LoVo (cell line): ENCODE results near the gene TEAD3.
"Not testable (repeated sequence)": the region's sequence is repeated elsewhere in the genome, so short reads cannot be mapped to it uniquely, and the experiment has no call there.

Experiments used
- DNase-seq: peaks from one replicate; pipeline ENCODE4 v3.0.0-alpha.2; 2016; ENCODE audit warnings: low spot score

TEAD3 gene

DNA sequence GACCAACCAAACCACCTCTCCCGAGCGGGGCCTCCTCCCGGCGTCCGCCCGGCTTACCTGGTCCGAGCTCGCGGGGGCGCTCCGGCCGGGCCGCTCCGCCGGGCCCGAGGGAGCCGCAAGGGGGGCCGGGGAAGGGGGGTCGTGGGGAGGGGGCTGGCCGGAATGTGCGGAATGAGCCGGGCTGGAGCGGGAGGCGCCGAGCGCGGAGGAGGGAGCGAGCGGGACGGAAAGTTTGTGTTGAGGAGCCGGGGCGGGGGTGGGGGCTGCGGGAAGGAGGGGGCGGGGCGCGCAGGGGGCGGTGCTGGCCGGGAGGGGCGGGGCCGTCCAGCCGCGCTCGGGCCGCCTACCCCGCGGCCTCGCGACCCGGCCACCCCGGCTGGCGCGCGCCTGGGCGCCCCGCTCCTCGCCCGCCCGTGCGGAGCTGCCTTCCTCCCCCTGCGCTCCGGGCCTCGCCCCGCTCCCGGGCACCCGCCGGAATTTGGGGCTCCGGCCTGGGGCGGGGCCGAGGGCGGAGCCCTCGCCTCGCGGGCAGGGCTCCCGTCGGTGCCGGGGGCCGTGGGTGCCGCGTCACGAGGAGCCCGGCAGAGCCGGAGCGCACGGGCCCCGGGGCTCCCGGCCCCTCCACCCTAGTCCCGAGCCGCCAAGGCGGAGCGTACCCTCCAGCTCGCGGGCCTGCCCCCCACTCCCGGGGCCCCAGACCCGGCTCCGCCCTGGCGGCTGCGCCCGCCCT lies at the start of gene TEAD3:
TSS of gene TEAD3 (minus strand) at position 239 of the 730 bp plus-strand sequence.
- DNase-seq = peak; percentile 72

DNA sequence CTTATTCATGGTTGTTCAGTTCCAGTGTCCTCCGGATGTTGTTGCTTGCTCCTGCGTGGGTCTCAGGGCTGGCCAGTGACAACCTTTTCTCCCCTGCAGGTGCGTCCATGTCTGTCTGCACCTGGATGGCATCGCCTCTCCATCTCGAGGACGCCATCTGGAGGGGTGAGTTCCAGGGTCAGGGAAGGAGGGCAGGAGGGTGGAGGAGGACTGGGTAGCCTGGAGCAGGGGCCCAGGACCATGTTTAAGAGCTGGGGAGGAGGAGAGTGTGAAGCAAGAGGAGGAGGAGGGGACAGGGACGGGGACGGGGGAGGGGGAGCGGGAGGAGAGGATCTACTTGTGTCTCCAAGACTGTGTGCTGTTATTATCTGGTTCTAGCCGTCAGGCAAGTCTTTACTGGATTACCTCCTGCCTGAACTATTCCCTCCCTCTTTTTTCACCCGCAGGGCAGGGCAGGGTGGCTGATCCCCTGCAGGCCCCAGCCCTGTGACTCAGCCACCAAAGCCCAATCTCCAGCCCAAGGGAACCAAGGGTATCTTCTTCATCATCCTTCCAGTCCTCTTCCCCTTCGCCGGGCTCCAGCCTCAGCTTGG lies 48.0 kb upstream of the TEAD3 start:
- no peak for DNase-seq

DNA sequence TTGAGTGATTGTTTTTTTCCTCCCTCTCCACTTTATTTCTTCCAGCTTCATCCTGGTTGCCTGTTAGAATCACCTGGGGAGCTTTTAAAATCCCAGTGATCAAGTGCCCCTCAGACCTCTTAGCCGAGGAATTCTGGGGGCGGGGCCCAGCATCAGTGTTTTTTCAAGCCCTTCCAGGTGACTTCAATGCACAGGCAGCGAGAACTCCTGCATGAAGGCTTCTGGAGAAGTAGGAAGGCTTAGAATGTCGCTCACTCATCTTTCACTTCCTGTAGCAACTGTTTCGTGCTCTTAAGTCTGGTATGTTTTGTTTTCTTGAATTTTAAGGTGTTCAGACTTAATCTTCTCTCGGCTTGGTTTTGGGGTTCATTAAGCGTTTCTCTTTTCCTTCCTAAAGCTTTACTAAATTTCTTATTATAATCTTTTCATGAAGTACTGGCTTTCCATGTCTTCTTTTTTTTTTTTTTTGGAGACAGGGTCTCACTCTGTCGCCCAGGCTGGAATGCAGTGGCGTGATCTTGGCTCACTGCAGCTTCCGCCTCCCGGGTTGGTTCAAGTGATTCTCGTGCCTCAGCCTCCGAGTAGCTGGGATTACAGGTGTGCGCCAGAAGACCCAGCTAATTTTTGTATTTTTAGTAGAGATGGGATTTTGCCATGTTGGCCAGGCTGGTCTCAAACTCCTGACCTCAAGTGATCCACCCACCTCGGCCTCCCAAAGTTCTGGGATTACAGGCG lies 46.7 kb upstream of the TEAD3 start:
- no peak for DNase-seq

DNA sequence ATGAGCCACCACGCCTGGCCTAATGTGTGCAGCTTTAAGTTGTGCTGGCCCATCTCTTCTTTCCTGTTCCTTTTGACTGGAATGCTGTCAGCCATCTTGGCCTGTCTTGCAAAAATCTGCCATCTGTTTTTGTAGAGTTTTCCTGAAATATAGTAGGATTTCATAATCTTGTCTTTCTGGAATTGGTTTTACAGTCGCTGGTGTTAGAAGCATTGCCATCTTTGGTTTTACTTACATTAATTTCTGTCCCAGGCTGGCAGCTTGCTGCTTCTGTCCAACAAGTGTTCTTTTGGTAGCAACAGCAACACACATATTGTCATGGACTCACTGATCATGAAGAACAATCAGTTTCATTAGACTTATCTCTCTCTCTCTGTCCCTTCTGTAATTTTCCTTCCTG lies 45.0 kb upstream of the TEAD3 start:
- DNase-seq = no peak

DNA sequence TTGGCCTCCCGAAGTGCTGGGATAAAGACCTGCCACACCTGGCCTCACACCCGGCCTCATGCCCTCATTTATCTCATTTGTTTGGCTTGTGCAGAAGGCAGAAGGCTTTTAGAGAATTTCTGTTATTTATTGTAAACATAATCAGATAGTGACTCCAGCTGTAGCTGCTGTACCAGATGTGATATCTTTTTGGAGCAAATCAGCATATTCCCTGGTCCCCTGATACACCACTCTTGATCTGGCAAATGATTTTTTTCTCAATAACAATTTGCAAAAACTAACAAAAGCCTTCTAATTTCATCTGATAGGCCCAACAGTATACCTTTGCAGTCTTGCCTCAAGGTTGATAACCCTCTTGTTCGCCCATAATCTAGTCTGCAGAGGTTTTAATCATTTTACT lies 42.3 kb upstream of the TEAD3 start:
- DNase-seq = no peak

DNA sequence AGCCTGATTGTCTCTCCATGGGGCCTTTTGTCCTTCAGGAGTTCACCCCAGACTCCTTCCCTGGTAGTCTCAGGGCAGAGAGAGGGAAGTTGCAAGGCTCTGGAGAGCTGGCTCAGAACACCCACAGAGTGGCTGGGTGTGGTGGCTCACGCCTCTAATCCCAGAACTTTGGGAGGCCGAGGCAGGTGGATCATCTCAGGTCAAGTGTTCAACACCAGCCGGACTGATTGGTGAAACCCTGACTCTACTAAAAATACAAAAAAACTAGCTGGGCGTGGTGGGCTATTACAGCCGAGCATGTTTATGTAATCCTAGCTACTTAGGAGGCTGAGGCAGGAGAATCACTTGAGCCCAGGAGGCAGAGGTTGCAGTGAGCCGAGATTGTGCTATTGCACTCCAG lies 39.0 kb upstream of the TEAD3 start:
- not testable (repeated sequence) for DNase-seq

DNA sequence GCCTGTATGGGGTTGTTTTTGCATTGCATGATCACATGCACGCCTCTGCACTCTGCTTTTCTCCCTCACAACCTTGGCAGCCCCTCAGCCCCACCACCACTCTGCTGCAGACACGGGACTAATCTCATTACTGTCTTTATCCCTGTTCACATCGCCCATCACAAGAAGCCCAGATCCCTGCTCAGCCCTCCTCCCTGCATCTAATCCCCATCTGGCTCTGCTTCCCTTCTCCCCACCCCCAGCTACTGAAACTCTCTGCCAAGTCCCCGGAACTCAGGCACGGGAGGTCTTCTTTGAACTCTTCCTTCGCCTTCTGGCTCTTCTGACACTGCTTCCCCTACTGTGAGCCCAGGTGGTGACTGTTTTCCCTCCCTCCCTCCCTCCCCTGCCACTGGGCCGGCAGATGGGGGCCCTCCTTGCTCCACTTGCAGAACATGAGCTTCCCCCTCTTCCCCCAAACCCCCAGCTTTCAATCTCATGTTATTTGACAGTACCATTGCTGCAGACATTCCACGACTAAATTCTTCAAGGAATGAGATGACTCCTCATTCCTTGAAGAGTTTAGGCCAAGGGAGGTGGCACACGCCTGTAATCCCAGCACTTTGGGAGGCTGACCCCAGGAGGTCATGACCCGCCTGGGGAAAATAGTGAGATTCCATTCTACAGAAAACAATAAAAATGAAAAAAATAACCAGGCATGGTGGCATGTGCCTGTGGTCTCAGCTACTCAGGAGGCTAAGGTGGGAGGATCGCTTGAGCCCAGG lies 37.7 kb upstream of the TEAD3 start:
- DNase-seq = no peak

DNA sequence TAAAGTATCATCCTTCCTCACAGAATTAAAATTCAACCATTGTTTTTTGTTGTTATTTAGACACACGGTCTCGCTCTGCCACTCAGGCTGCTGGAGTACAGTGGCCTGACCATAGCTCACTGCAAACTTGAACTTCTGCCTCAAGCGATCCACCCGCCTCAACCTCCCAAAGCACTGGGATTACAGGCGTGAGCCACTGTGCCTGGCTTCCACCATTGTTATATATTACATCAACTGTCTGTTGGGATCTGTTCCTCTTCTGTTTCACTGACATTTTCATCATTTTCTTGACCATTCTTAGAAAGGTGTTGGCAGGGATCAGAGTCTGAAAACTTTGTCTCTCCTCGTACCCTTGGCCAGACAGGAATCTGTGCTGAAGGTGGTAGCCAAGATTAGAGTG lies 37.1 kb upstream of the TEAD3 start:
- DNase-seq = no peak

DNA sequence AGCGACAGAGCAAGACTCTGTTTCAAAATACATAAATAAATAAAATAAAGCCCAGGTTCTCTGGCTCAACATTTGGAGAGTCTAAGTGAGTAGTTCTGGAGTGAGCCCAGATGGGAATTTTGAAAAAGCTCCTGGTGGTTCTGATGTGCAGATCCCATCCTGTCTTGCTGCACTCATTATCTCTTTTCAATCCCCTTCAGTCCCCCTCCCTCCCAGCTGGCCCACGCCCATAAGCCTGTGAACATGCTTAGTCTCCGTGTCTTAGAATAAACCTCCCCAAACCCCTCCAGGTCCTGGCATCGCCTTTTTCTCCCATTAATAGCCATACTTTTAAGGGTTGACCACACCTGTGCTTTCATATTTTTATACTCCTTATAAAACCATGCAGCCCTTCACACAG lies 35.2 kb upstream of the TEAD3 start:
- no peak for DNase-seq

DNA sequence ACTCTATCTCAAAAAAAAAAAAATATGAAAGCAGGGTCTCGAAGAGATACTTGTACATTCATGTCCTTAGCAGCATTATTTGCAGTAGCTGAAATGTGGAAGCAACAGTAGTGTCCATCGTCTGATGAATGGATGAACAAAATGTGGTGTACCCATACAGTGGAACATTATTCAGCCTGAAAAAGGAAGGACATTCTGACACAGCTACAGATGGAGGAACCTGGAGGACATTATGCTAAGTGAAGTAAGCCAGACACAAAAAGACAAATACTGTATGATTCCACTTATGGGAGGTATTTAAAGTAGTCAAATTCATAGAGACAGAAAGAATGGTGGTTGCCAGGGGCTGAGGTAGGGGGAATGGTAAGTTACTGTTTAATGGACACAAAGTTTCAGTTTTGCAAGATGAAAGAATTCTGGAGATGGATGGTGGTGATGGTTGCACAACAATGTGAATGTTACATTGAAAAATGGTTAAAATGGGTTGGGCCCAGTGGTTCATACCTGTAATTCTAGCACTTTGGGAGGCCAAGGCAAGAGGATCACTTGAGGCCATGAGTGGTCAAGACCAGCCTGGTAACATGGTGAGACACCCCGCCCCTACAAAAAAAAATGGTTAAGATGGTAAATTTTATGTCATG lies 27.6 kb upstream of the TEAD3 start:
- DNase-seq = no peak

DNA sequence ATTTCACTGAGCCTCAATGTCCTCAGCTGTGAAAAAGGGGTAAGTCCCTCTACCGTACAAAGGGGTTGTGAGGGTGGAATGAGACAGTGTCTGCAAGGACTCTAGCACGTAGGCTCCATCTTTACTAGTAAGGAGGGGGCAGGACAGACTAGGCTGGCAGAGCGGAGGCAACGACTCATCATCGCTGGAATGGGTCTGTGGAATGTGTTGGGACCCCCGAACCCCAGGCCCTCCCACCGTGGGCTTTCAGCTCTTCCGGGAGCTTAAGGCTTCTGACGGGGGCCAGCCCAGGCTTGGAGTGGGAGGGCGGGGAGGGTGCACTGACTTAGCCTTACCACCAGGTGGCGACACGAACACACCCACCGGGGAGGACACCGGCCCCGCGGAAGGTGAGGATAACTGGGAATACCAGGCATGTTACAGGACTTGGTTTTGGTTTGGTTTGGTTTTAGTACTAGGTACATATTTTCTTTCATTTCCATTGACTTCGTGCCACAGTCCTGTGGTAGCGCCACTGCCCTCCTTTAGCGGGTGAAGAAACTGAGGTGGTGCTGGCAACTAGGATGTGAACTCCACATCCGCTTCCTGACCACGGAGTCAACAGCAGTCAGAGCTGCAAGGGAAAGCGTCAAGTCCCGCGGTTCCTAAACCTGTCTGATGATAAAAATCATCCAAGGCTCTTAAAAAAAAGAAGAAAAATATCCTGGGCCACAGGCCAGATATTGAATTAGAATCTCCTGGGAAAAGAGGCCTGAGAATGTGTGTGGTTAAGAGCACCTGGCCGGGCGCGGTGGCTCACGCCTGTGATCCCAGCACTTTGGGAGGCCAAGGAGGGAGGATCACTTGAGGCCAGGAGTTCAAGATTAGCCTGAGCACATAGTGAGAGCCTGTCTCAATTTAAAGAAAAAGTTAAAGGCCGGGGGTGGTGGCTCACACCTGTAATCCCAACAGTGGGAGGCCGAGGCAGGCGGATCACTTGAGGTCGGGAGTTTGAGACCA lies 26.1 kb upstream of the TEAD3 start:
- peak; percentile 63 for DNase-seq

DNA sequence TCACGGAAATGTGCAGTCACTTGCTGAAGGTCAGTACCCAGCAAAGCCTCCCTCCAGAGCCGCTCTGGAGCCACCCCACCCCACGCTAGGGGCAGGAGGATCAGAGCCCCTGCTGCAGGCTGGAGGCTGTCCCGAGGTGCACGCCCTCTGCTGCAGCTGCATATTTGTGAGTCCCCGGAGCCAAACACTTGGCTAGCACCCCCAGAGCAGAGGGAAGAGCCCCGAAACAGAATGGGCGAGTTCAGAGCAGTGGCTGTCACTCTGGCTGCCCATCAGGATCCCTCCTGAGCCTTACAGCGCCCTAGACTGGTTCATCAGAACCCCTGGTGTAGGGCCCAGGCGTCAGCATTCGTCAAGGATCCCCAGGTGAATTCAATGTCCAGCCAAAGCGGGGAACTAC lies 25.3 kb upstream of the TEAD3 start:
- DNase-seq = no peak

DNA sequence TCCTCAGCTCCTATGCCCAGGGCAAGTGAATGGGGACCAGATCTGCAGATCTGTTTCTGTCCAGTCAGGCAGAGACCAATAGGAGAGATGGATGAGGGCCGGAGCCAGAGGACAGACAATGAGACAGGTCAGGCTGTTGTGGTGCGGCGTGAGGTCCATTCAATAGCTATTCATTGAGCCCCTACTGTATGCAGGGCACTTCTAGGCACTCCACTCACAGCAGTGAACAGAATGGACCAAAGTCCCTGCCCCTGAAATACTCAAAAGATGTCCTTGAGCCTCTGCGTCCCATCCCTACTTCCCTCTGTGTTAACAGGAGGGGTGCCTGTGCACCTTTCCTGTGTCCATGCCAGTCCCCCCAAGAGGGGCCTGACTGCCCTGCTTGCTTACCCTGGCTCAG lies 24.4 kb upstream of the TEAD3 start:
- no peak for DNase-seq

DNA sequence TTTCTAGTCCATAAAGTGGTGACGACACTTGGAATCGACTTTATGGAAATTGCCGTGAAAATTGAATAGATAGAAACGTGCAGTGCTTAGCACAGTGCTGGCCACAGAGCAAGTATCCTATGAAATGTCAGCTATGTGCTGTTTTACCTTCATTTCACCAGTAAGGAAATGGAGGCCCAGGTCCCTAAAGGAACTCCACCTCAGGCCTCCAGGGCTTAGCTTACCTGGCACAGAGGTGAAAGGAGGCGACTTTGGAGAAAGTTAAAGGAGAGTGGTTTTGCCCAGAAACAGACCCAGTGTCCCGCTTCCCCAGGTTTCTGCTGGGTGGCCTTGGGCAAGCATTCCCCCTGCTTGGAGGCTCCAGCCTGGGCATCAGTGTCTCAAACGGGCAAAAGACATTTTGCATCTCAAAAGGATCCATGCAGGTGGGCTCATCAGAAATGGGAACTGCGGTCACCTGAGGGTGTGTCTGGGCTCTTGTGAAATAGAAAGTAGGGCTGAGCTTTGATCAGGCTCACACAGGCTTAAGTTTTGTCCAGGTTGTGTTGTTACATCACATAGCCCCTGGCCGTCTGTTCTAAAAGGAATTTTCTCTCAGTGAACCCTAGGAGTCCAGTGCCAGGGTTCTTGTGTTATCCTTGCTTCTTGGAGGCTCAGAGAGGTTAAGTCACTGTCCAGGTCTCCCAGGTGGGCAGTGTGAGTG lies 22.6 kb upstream of the TEAD3 start:
- no peak for DNase-seq

DNA sequence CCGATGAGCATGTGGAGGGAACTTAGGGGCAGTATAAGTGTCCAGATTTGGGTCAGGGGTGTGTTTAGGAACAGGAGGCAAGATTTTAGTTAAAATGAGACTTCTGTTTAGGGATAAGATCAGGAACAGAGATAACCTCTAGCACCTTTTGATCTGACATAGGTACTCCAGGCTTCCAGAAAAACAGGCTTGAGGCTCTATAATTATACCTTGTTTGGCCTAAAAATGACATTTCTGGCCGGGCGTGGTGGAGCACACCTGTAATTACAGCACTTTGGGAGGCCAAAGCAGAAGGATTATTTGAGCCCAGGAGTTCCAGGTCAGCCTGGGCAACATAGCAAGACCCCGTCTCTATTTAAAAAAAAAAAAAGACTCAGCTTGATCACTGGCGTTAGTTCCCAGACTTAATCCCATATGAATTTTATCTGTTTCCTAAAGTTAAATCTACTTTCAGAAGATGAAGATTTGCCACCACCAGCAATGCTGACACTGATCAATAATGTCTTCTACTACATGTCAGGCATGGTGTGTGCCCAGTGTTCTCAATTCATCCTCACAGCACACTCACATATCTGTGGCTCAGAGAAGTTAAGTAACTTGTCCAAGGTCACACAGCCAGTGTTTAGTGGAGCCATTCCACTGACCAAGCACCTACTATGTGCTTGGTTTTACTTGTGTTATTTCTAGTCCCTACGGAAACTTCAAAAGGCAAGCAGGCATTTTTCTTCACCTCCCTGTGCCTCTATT lies 21.9 kb upstream of the TEAD3 start:
- DNase-seq = no peak

DNA sequence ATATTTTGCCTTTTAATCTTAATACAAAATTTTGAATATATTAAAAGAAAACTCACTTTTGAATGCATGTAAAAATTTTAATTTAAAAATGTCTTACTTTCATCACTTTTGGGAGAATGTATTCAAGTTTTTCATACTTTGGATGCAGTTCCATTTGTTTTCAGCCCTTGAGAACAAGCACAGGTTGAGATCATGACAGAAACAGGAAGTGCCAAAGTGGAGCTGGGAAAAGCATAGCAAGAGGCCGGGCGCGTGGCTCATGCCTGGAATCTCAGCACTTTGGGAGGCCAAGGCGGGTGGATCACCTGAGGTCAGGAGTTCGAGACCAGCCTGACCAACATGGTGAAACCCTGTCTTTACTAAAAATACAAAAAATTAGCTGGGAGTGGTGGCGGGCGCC lies 21.1 kb upstream of the TEAD3 start:
- DNase-seq = not testable (repeated sequence)

DNA sequence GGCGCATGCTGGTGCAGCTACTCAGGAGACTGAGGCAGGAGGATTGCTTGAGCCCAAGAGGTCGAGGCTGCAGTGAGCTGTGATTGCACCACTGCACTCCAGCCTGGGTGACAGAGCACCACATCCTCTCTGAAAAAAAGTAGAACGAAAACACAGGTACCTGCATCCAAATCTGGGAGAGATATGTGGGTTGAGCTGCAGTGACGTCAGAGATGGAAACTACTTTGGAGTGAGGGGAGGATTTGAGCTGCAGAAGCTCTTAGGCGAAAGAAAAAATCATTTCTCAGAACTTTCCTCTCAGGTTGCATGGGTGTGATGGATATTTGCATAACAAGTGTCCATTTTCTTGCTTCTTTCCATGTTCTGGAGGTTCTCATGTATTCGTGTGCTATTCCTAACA lies 19.8 kb upstream of the TEAD3 start:
- DNase-seq = no peak

DNA sequence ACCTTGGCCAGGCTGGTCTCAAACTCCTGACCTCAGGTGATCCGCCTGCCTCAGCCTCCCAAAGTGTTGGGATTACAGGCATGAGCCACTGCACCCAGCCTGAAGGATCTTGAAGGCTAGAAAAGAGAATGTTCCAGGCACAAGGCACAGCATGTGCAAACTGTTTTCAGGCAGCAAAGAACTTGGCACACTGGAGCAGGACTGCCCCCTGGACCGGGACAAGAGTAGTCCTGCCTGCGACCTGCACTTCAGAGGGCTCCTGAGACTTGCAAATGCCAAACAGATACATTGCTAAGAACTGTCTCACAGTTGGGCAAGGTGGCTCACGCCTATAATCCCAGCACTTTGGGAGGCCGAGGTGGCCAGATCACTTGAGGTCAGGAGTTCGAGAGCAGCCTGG lies 19.1 kb upstream of the TEAD3 start:
- not testable (repeated sequence) for DNase-seq

DNA sequence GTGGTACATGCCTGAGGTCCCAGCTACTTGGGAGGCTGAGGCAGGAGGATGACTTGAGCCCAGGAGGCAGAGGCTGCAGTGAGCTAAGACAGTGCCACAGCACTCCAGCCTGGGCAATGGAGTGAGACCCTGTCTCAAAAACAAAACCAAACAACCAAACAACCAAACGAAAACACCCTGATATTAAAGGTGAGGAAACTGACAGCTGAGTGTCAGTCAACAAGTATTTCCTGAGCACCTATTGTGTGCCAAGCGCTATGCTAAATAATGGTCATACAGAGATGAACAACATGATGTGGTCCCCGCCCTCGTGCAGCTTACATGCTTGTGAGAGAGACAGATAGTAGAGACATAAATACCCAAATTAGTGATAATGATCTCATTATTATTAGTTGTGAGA lies 17.7 kb upstream of the TEAD3 start:
- no peak for DNase-seq

DNA sequence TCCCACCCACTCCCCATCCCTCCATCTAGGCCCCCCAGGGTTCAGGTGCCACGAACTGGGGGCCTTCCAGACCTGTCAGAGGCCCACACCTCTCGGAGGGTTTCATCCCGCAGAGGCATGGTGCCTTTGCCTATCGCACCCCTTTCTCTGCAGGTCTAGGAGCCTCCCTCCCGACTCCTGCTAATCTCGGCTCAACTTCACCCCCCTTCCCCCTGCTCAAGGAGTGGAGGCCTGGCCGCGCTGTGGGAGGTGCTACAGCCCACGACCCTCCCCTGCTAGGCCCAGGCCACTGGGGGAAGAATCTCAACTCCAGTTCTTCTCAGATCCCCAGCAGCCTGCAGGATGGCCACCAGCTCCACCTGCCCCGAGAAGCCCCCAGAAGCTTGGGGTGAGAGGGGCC lies 15.9 kb upstream of the TEAD3 start, which contains the start of gene TULP1:
TSS of gene TULP1 (minus strand) at position 157 of the 400 bp plus-strand sequence. CDS start at position 119, 38 bp downstream.
- DNase-seq = no peak
